HepG2 (cell line): ENCODE data around the gene TMCC2. TPM values are rescaled to one million over a fixed set of nuclear protein-coding genes. Genes with fewer than 3 reads are reported as not detected.

Experiments
- ATAC-seq: fragments of 200-7000 bp; cut with Tn5 transposase; 3 replicates; pipeline ENCODE4 v1.9.1; 2020; ENCODE audit warnings: mild to moderate bottlenecking, moderate library complexity
- BruUV-seq: library from RNA; stranded (reverse); fragments of 400-500 nt; replicated peaks from 2 replicates; lab custom pipeline; 2021; lab: Mats Ljungman, UMichigan
- CTCF ChIA-PET: fragments of 300-600 bp; formaldehyde crosslinking; extraction: SDS; loops from one replicate; lab custom pipeline; 2021; ENCODE audit warnings: low total read pairs, inconsistent platforms, low intra/inter-chr PET ratio; lab: Yijun Ruan, JAX
- POLR2A ChIA-PET: fragments of 350-600 bp; sonication (Branson Sonifier 250); formaldehyde crosslinking; loops from one replicate; lab custom pipeline; 2020; ENCODE audit warnings: antibody characterized with exemption, inconsistent platforms; lab: Yijun Ruan, JAX
- DNase-seq: peaks from one replicate; pipeline ENCODE4 v3.0.0-alpha.2; 2015; ENCODE audit warnings: low spot score
- FAIRE-seq: peaks from 3 replicates; lab custom pipeline; 2011; peaks lifted over from hg19 to GRCh38; lab: Jason Lieb, UNC
- H2AFZ ChIP-seq: one replicate; pipeline ENCODE4 v1.6.1; 2011; ENCODE audit warnings: low read length, inconsistent platforms
- H3K27ac ChIP-seq: fragments of 300-600 bp; 3 replicates; pipeline ENCODE4 v1.8.0; 2011; ENCODE audit warnings: mixed run types, mild to moderate bottlenecking, mixed read lengths, low read length, inconsistent platforms; ENCODE audit not compliant: insufficient read depth; ENCODE audit errors: extremely low read length
- H3K27me3 ChIP-seq, 2 experiments: fragments of 200-600 bp in 1 of 2; 2 replicates in 1 of 2; 3 replicates in 1 of 2; pipeline versions ENCODE4 v1.6.0 to v1.8.0; 2011; ENCODE audit warnings: low read length in 2 of 2, mild to moderate bottlenecking in 2 of 2, moderate library complexity in 2 of 2, inconsistent platforms in 1 of 2; ENCODE audit not compliant: insufficient read depth in 2 of 2, control insufficient read depth in 1 of 2
- H3K36me3 ChIP-seq, 2 experiments: fragments of 200-600 bp in 1 of 2; replicated peaks in 1 of 2; 2 replicates in 1 of 2; 3 replicates in 1 of 2; pipeline versions ENCODE4 v1.5.1 to v1.8.0; 2011; ENCODE audit warnings: low read length in 2 of 2, inconsistent platforms in 1 of 2; ENCODE audit not compliant: insufficient read depth in 2 of 2, control insufficient read depth in 1 of 2
- H3K4me1 ChIP-seq: 2 replicates; pipeline ENCODE4 v1.5.1; 2012; ENCODE audit warnings: low read length, inconsistent platforms; ENCODE audit not compliant: insufficient read depth
- H3K4me2 ChIP-seq: 2 replicates; pipeline ENCODE4 v1.6.0; 2011; ENCODE audit warnings: low read depth, low read length, inconsistent platforms
- H3K4me3 ChIP-seq, 3 experiments: fragments of 200-600 bp in 1 of 3; sonication (generic), shearing (Covaris generic) in 1 of 3; replicated peaks in 1 of 3; 2 replicates each; pipeline ENCODE4 v1.5.1; 2011 to 2016; ENCODE audit warnings: low read length in 3 of 3, inconsistent platforms in 2 of 3, low read depth in 2 of 3, mild to moderate bottlenecking in 2 of 3, control low read depth in 1 of 3, mixed read lengths in 1 of 3; ENCODE audit not compliant: insufficient read depth in 1 of 3
- H3K79me2 ChIP-seq: one replicate; pipeline ENCODE4 v1.6.1; 2011; ENCODE audit warnings: low read length, inconsistent platforms; ENCODE audit not compliant: insufficient read depth
- H3K9ac ChIP-seq: 2 replicates; pipeline ENCODE4 v1.6.0; 2011; ENCODE audit warnings: mild to moderate bottlenecking, low read depth, low read length, inconsistent platforms; ENCODE audit not compliant: insufficient read depth
- H3K9me3 ChIP-seq: 2 replicates; pipeline ENCODE4 v1.5.1; 2012; ENCODE audit warnings: mild to moderate bottlenecking, low read length
- H4K20me1 ChIP-seq: 2 replicates; pipeline ENCODE4 v1.6.0; 2011; ENCODE audit warnings: inconsistent platforms, mild to moderate bottlenecking, low read length, moderate library complexity; ENCODE audit not compliant: insufficient read depth
- JUNB ChIP-seq: sonication (generic); formaldehyde crosslinking; IDR thresholded peaks from 2 replicates; pipeline ENCODE4 v1.8.0; 2022; ENCODE audit warnings: missing genetic modification reagents, mild to moderate bottlenecking, borderline replicate concordance
- YEATS4 ChIP-seq: sonication (generic); formaldehyde crosslinking; IDR thresholded peaks from 2 replicates; pipeline ENCODE4 v1.4.0; 2020; ENCODE audit warnings: missing genetic modification reagents, borderline replicate concordance
- ZNF720 ChIP-seq: sonication (generic); formaldehyde crosslinking; IDR thresholded peaks from 2 replicates; pipeline ENCODE4 v1.4.0; 2020; ENCODE audit warnings: missing genetic modification reagents
- WGBS: methylation state at CpG from one replicate; pipeline ENCODE4 v1.1.6; 2017; ENCODE audit warnings: low lambda C conversion rate; 5-methylcytosine and 5-hydroxymethylcytosine counted together
- in situ Hi-C: cut with HindIII; loops from 2 replicates; pipeline ENCODE4 v1.10.0; 2017; ENCODE audit warnings: low pct_unique_long_range_greater_than_20kb; ENCODE audit not compliant: extremely low pct_ligation_motif_present
- intact Hi-C: fragments of 100-400 bp; cut with micrococcal nuclease; formaldehyde crosslinking; loops from one replicate; pipeline ENCODE4 v1.10.0; 2022; ENCODE audit not compliant: unreplicated experiment
- polyA plus RNA-seq, 8 experiments: library from polyadenylated mRNA; depleted of rRNA in 3 of 8; stranded (reverse) in 7 of 8; unstranded in 1 of 8; fragments of >200 nt; fragmentation: Illumina TruSeq in 4 of 8; extraction: Trizol in 4 of 8; gene quantifications; 2 replicates each; pipeline versions ENCODE4 v1.2.1 to v1.2.3, GENCODE V29; 2011 to 2016; ENCODE audit warnings: low read depth in 4 of 8, missing spikeins in 1 of 8, mixed read lengths in 1 of 8; ENCODE audit not compliant: insufficient read depth in 1 of 8
- total RNA-seq, 5 experiments: library from RNA; depleted of rRNA; stranded (reverse); fragments of >200 nt; fragmentation: Illumina TruSeq; extraction: Trizol; gene quantifications; 2 replicates each; pipeline ENCODE4 v1.2.3, GENCODE V29; 2016; ENCODE audit warnings: low read depth in 1 of 5
- TF ChIP-seq, protein P1 (sequence below): IDR thresholded peaks from 2 replicates; pipeline ENCODE4 v1.6.1; 2018; ENCODE audit warnings: missing genetic modification reagents
- TF ChIP-seq, protein P2 (sequence below): sonication (generic); formaldehyde crosslinking; IDR thresholded peaks from 2 replicates; pipeline ENCODE4 v1.5.0; 2020; ENCODE audit warnings: mild to moderate bottlenecking, missing genetic modification reagents, borderline replicate concordance
- TF ChIP-seq, protein P3 (sequence below): sonication (generic); formaldehyde crosslinking; IDR thresholded peaks from 2 replicates; pipeline ENCODE4 v1.4.0; 2020; ENCODE audit warnings: missing genetic modification reagents, borderline replicate concordance
- TF ChIP-seq, protein P4 (sequence below): sonication (generic); IDR thresholded peaks from 2 replicates; pipeline ENCODE4 v1.6.1; 2016; ENCODE audit warnings: low read depth, borderline replicate concordance
- TF ChIP-seq, protein P5 (sequence below): sonication (generic); formaldehyde crosslinking; conservative IDR thresholded peaks from 2 replicates; pipeline ENCODE4 v1.4.0; 2020; ENCODE audit warnings: missing genetic modification reagents

Gene TMCC2
- total and polyA plus RNA-seq, 2 of the 13 experiments (the other 11 are each of a cell fraction or from before 2014, with no cell fraction given): 0.12 to 0.24 TPM

DNA sequence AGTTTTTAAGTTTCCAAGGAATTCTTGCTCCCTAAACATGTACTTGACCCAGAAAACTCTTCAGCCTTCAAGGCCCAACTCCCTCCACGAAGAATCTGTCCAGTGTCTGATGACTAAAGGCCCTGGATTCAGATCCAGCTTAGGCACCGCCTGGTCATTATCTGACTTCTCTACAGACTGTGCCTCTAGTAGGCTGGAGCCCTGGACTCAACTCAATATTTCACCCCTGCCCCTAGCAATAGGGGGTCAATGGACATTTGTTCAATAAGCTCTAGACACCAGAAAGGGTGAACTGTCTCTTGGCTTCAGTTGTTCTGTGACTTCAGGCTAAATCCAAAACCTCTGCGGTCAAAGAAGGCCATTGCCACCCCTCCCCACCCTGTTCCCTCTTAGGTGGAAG, 59.3 kb downstream of the TMCC2 start:
- no peak for DNase-seq
- H3K9ac ChIP-seq: no peak overlapping the region
- WGBS: 93% methylated on average over 3 of the region's 3 CpGs
- ATAC-seq: no peak
- CTCF ChIA-PET: no interaction called here
- in situ Hi-C loops (no loop called here), intact Hi-C loops (no loop called here)
- no peaks in the 10 kb centered on the region for H3K9me3 ChIP-seq
- no peaks in the 10 kb centered on the region for H3K79me2 ChIP-seq
- no peak overlapping the region for H3K4me3 ChIP-seq
- H3K27ac ChIP-seq: no peak overlapping the region
- no peak overlapping the region for H2AFZ ChIP-seq
- H3K4me1 ChIP-seq: peaks cover 66% of the 10 kb centered on the region
- POLR2A ChIA-PET: no interaction called here
- no peaks in the 10 kb centered on the region for H4K20me1 ChIP-seq
- no peak for TF ChIP-seq JUNB
- TF ChIP-seq, protein P1, sequence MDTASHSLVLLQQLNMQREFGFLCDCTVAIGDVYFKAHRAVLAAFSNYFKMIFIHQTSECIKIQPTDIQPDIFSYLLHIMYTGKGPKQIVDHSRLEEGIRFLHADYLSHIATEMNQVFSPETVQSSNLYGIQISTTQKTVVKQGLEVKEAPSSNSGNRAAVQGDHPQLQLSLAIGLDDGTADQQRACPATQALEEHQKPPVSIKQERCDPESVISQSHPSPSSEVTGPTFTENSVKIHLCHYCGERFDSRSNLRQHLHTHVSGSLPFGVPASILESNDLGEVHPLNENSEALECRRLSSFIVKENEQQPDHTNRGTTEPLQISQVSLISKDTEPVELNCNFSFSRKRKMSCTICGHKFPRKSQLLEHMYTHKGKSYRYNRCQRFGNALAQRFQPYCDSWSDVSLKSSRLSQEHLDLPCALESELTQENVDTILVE (CRISPR knock-in tag): no peak
- TF ChIP-seq, protein P2, sequence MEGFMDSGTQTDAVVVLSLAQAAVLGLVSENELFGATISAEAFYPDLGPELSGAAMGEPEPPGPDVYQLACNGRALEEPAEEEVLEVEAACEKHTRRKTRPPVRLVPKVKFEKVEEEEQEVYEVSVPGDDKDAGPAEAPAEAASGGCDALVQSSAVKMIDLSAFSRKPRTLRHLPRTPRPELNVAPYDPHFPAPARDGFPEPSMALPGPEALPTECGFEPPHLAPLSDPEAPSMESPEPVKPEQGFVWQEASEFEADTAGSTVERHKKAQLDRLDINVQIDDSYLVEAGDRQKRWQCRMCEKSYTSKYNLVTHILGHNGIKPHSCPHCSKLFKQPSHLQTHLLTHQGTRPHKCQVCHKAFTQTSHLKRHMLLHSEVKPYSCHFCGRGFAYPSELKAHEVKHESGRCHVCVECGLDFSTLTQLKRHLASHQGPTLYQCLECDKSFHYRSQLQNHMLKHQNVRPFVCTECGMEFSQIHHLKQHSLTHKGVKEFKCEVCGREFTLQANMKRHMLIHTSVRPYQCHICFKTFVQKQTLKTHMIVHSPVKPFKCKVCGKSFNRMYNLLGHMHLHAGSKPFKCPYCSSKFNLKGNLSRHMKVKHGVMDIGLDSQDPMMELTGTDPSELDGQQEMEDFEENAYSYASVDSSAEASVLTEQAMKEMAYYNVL (CRISPR knock-in tag): no peak
- TF ChIP-seq, protein P3, sequence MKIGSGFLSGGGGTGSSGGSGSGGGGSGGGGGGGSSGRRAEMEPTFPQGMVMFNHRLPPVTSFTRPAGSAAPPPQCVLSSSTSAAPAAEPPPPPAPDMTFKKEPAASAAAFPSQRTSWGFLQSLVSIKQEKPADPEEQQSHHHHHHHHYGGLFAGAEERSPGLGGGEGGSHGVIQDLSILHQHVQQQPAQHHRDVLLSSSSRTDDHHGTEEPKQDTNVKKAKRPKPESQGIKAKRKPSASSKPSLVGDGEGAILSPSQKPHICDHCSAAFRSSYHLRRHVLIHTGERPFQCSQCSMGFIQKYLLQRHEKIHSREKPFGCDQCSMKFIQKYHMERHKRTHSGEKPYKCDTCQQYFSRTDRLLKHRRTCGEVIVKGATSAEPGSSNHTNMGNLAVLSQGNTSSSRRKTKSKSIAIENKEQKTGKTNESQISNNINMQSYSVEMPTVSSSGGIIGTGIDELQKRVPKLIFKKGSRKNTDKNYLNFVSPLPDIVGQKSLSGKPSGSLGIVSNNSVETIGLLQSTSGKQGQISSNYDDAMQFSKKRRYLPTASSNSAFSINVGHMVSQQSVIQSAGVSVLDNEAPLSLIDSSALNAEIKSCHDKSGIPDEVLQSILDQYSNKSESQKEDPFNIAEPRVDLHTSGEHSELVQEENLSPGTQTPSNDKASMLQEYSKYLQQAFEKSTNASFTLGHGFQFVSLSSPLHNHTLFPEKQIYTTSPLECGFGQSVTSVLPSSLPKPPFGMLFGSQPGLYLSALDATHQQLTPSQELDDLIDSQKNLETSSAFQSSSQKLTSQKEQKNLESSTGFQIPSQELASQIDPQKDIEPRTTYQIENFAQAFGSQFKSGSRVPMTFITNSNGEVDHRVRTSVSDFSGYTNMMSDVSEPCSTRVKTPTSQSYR (CRISPR knock-in tag): no peak
- TF ChIP-seq, protein P4, sequence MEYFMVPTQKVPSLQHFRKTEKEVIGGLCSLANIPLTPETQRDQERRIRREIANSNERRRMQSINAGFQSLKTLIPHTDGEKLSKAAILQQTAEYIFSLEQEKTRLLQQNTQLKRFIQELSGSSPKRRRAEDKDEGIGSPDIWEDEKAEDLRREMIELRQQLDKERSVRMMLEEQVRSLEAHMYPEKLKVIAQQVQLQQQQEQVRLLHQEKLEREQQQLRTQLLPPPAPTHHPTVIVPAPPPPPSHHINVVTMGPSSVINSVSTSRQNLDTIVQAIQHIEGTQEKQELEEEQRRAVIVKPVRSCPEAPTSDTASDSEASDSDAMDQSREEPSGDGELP: no peak
- TF ChIP-seq ZNF720: no peak
- TF ChIP-seq, protein P5, sequence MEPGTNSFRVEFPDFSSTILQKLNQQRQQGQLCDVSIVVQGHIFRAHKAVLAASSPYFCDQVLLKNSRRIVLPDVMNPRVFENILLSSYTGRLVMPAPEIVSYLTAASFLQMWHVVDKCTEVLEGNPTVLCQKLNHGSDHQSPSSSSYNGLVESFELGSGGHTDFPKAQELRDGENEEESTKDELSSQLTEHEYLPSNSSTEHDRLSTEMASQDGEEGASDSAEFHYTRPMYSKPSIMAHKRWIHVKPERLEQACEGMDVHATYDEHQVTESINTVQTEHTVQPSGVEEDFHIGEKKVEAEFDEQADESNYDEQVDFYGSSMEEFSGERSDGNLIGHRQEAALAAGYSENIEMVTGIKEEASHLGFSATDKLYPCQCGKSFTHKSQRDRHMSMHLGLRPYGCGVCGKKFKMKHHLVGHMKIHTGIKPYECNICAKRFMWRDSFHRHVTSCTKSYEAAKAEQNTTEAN (CRISPR knock-in tag): no peak
- TF ChIP-seq YEATS4 (CRISPR knock-in tag): no peak
- H3K36me3 ChIP-seq: no peaks in the 10 kb centered on the region
- no peaks in the 10 kb centered on the region for H3K27me3 ChIP-seq
- no peak for FAIRE-seq
- H3K4me2 ChIP-seq: no peak overlapping the region
- BruUV-seq: no TSS peak
